Astrocyte (in vitro differentiated cells and primary cell): ENCODE measurements around the gene PLA2G6. TPM values are rescaled to one million over a fixed set of nuclear protein-coding genes. Genes with fewer than 3 reads are reported as not detected.

Source experiments
- DNase-seq: peaks from one replicate; pipeline ENCODE4 v3.0.0-alpha.2; 2010; ENCODE audit warnings: low read depth
- FAIRE-seq: peaks from 2 replicates; lab custom pipeline; 2011; peaks lifted over from hg19 to GRCh38; lab: Jason Lieb, UNC
- H2AFZ ChIP-seq: 2 replicates; pipeline ENCODE4 v1.6.0; 2012; ENCODE audit warnings: low read depth, low read length, inconsistent platforms
- H3K27ac ChIP-seq: 2 replicates; pipeline ENCODE4 v1.5.1; 2011; ENCODE audit warnings: low read depth, low read length, inconsistent platforms
- H3K27me3 ChIP-seq: 2 replicates; pipeline ENCODE4 v1.6.0; 2011; ENCODE audit warnings: low read length, inconsistent platforms; ENCODE audit not compliant: insufficient read depth
- H3K36me3 ChIP-seq: 2 replicates; pipeline ENCODE4 v1.5.1; 2011; ENCODE audit warnings: low read length, inconsistent platforms; ENCODE audit not compliant: insufficient read depth
- H3K4me1 ChIP-seq: 2 replicates; pipeline ENCODE4 v1.5.1; 2011; ENCODE audit warnings: low read length, inconsistent platforms; ENCODE audit not compliant: insufficient read depth
- H3K4me2 ChIP-seq: 2 replicates; pipeline ENCODE4 v1.6.0; 2012; ENCODE audit warnings: low read length, inconsistent platforms
- H3K4me3 ChIP-seq: 2 replicates; pipeline ENCODE4 v1.5.1; 2011; ENCODE audit warnings: low read depth, mild to moderate bottlenecking, low read length, inconsistent platforms; ENCODE audit not compliant: insufficient read depth
- H3K79me2 ChIP-seq: 2 replicates; pipeline ENCODE4 v1.6.0; 2012; ENCODE audit warnings: mild to moderate bottlenecking, low read length, inconsistent platforms; ENCODE audit not compliant: insufficient read depth
- H3K9ac ChIP-seq: 2 replicates; pipeline ENCODE4 v1.6.0; 2012; ENCODE audit warnings: mild to moderate bottlenecking, low read length, inconsistent platforms
- H3K9me3 ChIP-seq: 2 replicates; pipeline ENCODE4 v1.5.1; 2012; ENCODE audit warnings: low read depth, mild to moderate bottlenecking, low read length, inconsistent platforms; ENCODE audit not compliant: insufficient read depth
- H4K20me1 ChIP-seq: 2 replicates; pipeline ENCODE4 v1.6.0; 2012; ENCODE audit warnings: low read length, inconsistent platforms; ENCODE audit not compliant: insufficient read depth
- H3K27ac Mint-ChIP-seq: one replicate; pipeline ENCODE4 v1.8.0; 2021; ENCODE audit warnings: mild to moderate bottlenecking, mixed read lengths; ENCODE audit not compliant: unreplicated experiment
- H3K27me3 Mint-ChIP-seq: one replicate; pipeline ENCODE4 v1.8.0; 2021; ENCODE audit warnings: low read depth, mixed read lengths; ENCODE audit not compliant: unreplicated experiment
- H3K36me3 Mint-ChIP-seq: one replicate; pipeline ENCODE4 v1.8.0; 2021; ENCODE audit warnings: low read depth, mixed read lengths; ENCODE audit not compliant: unreplicated experiment
- H3K4me1 Mint-ChIP-seq: one replicate; pipeline ENCODE4 v1.8.0; 2021; ENCODE audit warnings: low read depth, mixed read lengths; ENCODE audit not compliant: unreplicated experiment
- H3K4me3 Mint-ChIP-seq: one replicate; pipeline ENCODE4 v1.8.0; 2021; ENCODE audit warnings: mild to moderate bottlenecking, moderate library complexity, mixed read lengths; ENCODE audit not compliant: unreplicated experiment
- H3K9me3 Mint-ChIP-seq: one replicate; pipeline ENCODE4 v1.8.0; 2021; ENCODE audit warnings: mild to moderate bottlenecking, mixed read lengths; ENCODE audit not compliant: unreplicated experiment
- EZH2 ChIP-seq: IDR thresholded peaks from 2 replicates; pipeline ENCODE4 v1.6.1; 2012; ENCODE audit warnings: mild to moderate bottlenecking, low read length, inconsistent platforms; ENCODE audit not compliant: insufficient read depth
- total RNA-seq: library from RNA; stranded (reverse); gene quantifications from 2 replicates; pipeline ENCODE4 v1.2.1, GENCODE V29; 2021
- TF ChIP-seq, protein P1 (sequence below): IDR thresholded peaks from 2 replicates; pipeline ENCODE4 v1.5.1; 2011; ENCODE audit warnings: low read depth, mild to moderate bottlenecking, inconsistent platforms, low read length, moderate library complexity; ENCODE audit not compliant: insufficient read depth

PLA2G6 gene
- total RNA-seq, 1 donor from 2014 or later, result 10.0 TPM

DNA sequence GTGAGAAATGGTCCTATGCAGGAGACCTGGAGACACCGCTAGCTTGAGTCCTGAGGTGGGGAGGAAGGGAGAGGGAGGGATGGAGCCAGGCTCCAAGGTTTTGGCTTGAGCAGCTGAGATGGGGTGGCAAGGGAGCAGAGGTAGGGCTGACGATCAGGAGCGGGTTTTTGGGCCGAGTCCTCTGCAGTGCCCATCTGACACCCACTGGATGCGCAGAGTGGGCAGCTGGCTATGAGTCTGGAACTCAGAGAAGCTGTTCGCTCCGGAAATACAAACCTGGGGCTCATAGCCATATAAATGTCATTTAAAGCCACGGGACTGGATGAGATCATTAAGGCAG lies 19.7 kb upstream of the PLA2G6 start:
- H3K27ac ChIP-seq, result peak overlapping the region; percentile 56
- FAIRE-seq (no peak), DNase-seq (no peak)
- Mint-ChIP-seq H3K4me1 (peaks cover 19% of the 10 kb centered on the region), H3K27me3 (no peaks in the 10 kb centered on the region), H3K27ac (peak overlapping the region; percentile 95), H3K4me3 (peak overlapping the region; percentile 82), H3K9me3 (peaks cover 2% of the 10 kb centered on the region), H3K36me3 (peaks cover 10% of the 10 kb centered on the region)
- H3K9ac ChIP-seq, result peak overlapping the region; percentile 71
- H4K20me1 ChIP-seq, result peaks cover 36% of the 10 kb centered on the region
- TF ChIP-seq, protein P1, sequence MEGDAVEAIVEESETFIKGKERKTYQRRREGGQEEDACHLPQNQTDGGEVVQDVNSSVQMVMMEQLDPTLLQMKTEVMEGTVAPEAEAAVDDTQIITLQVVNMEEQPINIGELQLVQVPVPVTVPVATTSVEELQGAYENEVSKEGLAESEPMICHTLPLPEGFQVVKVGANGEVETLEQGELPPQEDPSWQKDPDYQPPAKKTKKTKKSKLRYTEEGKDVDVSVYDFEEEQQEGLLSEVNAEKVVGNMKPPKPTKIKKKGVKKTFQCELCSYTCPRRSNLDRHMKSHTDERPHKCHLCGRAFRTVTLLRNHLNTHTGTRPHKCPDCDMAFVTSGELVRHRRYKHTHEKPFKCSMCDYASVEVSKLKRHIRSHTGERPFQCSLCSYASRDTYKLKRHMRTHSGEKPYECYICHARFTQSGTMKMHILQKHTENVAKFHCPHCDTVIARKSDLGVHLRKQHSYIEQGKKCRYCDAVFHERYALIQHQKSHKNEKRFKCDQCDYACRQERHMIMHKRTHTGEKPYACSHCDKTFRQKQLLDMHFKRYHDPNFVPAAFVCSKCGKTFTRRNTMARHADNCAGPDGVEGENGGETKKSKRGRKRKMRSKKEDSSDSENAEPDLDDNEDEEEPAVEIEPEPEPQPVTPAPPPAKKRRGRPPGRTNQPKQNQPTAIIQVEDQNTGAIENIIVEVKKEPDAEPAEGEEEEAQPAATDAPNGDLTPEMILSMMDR, result no peak
- TF ChIP-seq EZH2, result no peak
- H3K36me3 ChIP-seq, result no peaks in the 10 kb centered on the region
- H3K9me3 ChIP-seq, result no peaks in the 10 kb centered on the region
- peak overlapping the region; percentile 88 for H3K4me2 ChIP-seq
- peak overlapping the region; percentile 53 for H3K4me3 ChIP-seq
- H3K27me3 ChIP-seq, result no peaks in the 10 kb centered on the region
- peak overlapping the region; percentile 89 for H2AFZ ChIP-seq
- peaks cover 40% of the 10 kb centered on the region for H3K79me2 ChIP-seq
- peaks cover 38% of the 10 kb centered on the region for H3K4me1 ChIP-seq

GRCh38 chr22:38199826-38200559 lies 18.4 kb upstream of the PLA2G6 start:
- H3K27me3 ChIP-seq, result no peaks in the 10 kb centered on the region
- H3K27ac Mint-ChIP-seq, result no peak overlapping the region
- peaks cover 22% of the 10 kb centered on the region for H4K20me1 ChIP-seq
- H3K9ac ChIP-seq, result no peak overlapping the region
- H2AFZ ChIP-seq, result no peak overlapping the region
- no peak overlapping the region for H3K4me3 Mint-ChIP-seq
- H3K9me3 ChIP-seq, result no peaks in the 10 kb centered on the region
- no peaks in the 10 kb centered on the region for H3K36me3 ChIP-seq
- H3K36me3 Mint-ChIP-seq, result peaks cover 6% of the 10 kb centered on the region
- no peak overlapping the region for H3K4me3 ChIP-seq
- no peak for DNase-seq
- no peak for TF ChIP-seq EZH2
- TF ChIP-seq, protein P1, result no peak
- H3K27me3 Mint-ChIP-seq, result peaks cover 3% of the 10 kb centered on the region
- H3K4me1 Mint-ChIP-seq, result peaks cover 16% of the 10 kb centered on the region
- H3K79me2 ChIP-seq, result peaks cover 26% of the 10 kb centered on the region
- peaks cover 29% of the 10 kb centered on the region for H3K4me1 ChIP-seq
- no peak for FAIRE-seq
- no peak overlapping the region for H3K4me2 ChIP-seq
- peaks cover 2% of the 10 kb centered on the region for H3K9me3 Mint-ChIP-seq
- no peak overlapping the region for H3K27ac ChIP-seq

DNA sequence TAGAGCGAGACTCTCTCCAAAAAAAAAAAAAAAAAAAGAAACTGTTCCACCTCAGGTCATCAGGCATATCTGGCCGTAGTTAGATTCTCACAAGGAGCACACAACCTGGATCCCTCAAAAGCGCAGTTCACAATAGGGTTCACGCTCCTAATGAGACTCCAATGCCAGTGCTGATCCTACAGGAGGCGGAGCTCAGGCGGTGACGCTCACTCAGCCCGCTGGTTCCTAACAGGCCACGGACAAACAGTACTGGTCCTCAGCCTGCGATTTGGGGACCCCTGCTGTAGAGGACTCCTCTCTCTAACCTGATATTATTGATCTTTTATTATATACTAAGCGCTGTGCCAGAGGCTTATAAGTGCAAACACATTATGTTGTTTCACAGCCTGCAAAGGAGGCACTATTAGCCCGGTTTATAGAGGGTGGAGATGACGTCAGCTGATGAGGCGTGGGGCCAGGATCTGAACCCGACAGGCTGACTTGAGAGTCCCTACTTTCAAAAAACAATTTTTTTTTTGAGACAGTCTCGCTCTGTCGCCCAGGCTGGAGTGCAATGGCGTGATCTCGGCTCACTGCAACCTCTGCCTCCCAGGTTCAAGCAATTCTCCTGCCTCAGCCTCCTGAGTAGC lies 15.3 kb upstream of the PLA2G6 start:
- no peak overlapping the region for H3K4me3 Mint-ChIP-seq
- FAIRE-seq (no peak), DNase-seq (no peak)
- H3K4me2 ChIP-seq, result peak overlapping the region; percentile 22
- H3K27me3 Mint-ChIP-seq, result peaks cover 5% of the 10 kb centered on the region
- H4K20me1 ChIP-seq, result no peaks in the 10 kb centered on the region
- no peaks in the 10 kb centered on the region for H3K27me3 ChIP-seq
- H3K9me3 Mint-ChIP-seq, result peaks cover 2% of the 10 kb centered on the region
- H2AFZ ChIP-seq, result peak overlapping the region; percentile 71
- H3K27ac ChIP-seq, result no peak overlapping the region
- H3K36me3 ChIP-seq, result no peaks in the 10 kb centered on the region
- H3K79me2 ChIP-seq, result no peaks in the 10 kb centered on the region
- TF ChIP-seq EZH2, result no peak
- TF ChIP-seq, protein P1, result no peak
- peaks cover 2% of the 10 kb centered on the region for H3K36me3 Mint-ChIP-seq
- peaks cover 5% of the 10 kb centered on the region for H3K4me1 Mint-ChIP-seq
- peaks cover 10% of the 10 kb centered on the region for H3K4me1 ChIP-seq
- H3K4me3 ChIP-seq, result no peak overlapping the region
- no peaks in the 10 kb centered on the region for H3K9me3 ChIP-seq
- H3K9ac ChIP-seq, result no peak overlapping the region
- H3K27ac Mint-ChIP-seq, result no peak overlapping the region
